H7 (cell line): ENCODE data around the gene TENM4. TPM values are rescaled to one million over a fixed set of nuclear protein-coding genes. Genes with fewer than 3 reads are reported as not detected.
A peak's percentile ranks its signal among the peaks of the same experiment; 100 is the strongest.
"Not testable (repeated sequence)": the region's sequence is repeated elsewhere in the genome, so short reads cannot be mapped to it uniquely, and the experiment has no call there.

Source experiments
- DNase-seq: peaks from one replicate; pipeline ENCODE4 v3.0.0; 2012
- H3K27me3 ChIP-seq: 2 replicates; pipeline ENCODE4 v1.6.0; 2011; ENCODE audit warnings: mild to moderate bottlenecking, low read length; ENCODE audit not compliant: control insufficient read depth, insufficient read depth
- H3K36me3 ChIP-seq: replicated peaks from 2 replicates; pipeline ENCODE4 v1.5.1; 2011; ENCODE audit warnings: low read length; ENCODE audit not compliant: control insufficient read depth, insufficient read depth
- H3K4me3 ChIP-seq: 2 replicates; pipeline ENCODE4 v1.5.1; 2011; ENCODE audit warnings: low read depth, mild to moderate bottlenecking, control low read depth, low read length, moderate library complexity; ENCODE audit not compliant: insufficient read depth
- total RNA-seq: library from RNA; depleted of rRNA; stranded (reverse); fragments of >200 nt; shearing (Covaris generic); gene quantifications from 2 replicates; pipeline ENCODE4 v1.2.3, GENCODE V29; 2014

The TENM4 gene
- total RNA-seq, 1 experiment from 2014 or later, result 29.6 TPM

- Histone ChIP-seq H3K36me3 (no peaks in the 10 kb centered on the region), H3K4me3 (no peak overlapping the region), H3K27me3 (no peaks in the 10 kb centered on the region)
- peak; percentile 1 for DNase-seq
These were observed 792.6 kb downstream of the TENM4 start for GRCh38 chr11:78647986-78648875.

GRCh38 chr11:78647266-78647915, 793.4 kb downstream of the TENM4 start:
- Histone ChIP-seq H3K36me3 (no peaks in the 10 kb centered on the region), H3K4me3 (no peak overlapping the region), H3K27me3 (no peaks in the 10 kb centered on the region)
- no peak for DNase-seq

GRCh38 chr11:78646564-78647185, 794.2 kb downstream of the TENM4 start:
- DNase-seq, result peak; percentile 72
- H3K27me3 ChIP-seq, result no peaks in the 10 kb centered on the region
- H3K4me3 ChIP-seq, result no peak overlapping the region
- no peaks in the 10 kb centered on the region for H3K36me3 ChIP-seq

GRCh38 chr11:78645226-78646202, 795.3 kb downstream of the TENM4 start:
- H3K27me3 ChIP-seq, result no peaks in the 10 kb centered on the region
- DNase-seq, result peak; percentile 79
- H3K4me3 ChIP-seq, result no peak overlapping the region
- H3K36me3 ChIP-seq, result no peaks in the 10 kb centered on the region

- H3K27me3 ChIP-seq, result no peaks in the 10 kb centered on the region
- H3K4me3 ChIP-seq, result no peak overlapping the region
- H3K36me3 ChIP-seq, result no peaks in the 10 kb centered on the region
- DNase-seq, result no peak
These were observed 797.2 kb downstream of the TENM4 start for GRCh38 chr11:78643676-78644056.

- DNase-seq, result no peak
- H3K36me3 ChIP-seq, result no peaks in the 10 kb centered on the region
- no peaks in the 10 kb centered on the region for H3K27me3 ChIP-seq
- no peak overlapping the region for H3K4me3 ChIP-seq
These were observed 797.7 kb downstream of the TENM4 start for GRCh38 chr11:78642979-78643675.

GRCh38 chr11:78641541-78641940, 799.3 kb downstream of the TENM4 start:
- H3K27me3 ChIP-seq, result no peaks in the 10 kb centered on the region
- no peak overlapping the region for H3K4me3 ChIP-seq
- no peaks in the 10 kb centered on the region for H3K36me3 ChIP-seq
- DNase-seq, result no peak

- no peaks in the 10 kb centered on the region for H3K27me3 ChIP-seq
- no peak for DNase-seq
- no peaks in the 10 kb centered on the region for H3K36me3 ChIP-seq
- H3K4me3 ChIP-seq, result no peak overlapping the region
These were observed 802.0 kb downstream of the TENM4 start for GRCh38 chr11:78638704-78639380.

GRCh38 chr11:78637527-78637926, 803.3 kb downstream of the TENM4 start:
- not testable (repeated sequence) for H3K36me3 ChIP-seq, H3K4me3 ChIP-seq, DNase-seq, H3K27me3 ChIP-seq

GRCh38 chr11:78635814-78636506, 804.9 kb downstream of the TENM4 start:
- Histone ChIP-seq H3K27me3 (no peaks in the 10 kb centered on the region), H3K4me3 (no peak overlapping the region), H3K36me3 (no peaks in the 10 kb centered on the region)
- DNase-seq, result no peak

- Histone ChIP-seq H3K27me3 (no peaks in the 10 kb centered on the region), H3K36me3 (no peaks in the 10 kb centered on the region), H3K4me3 (no peak overlapping the region)
- DNase-seq, result no peak
These were observed 807.1 kb downstream of the TENM4 start for GRCh38 chr11:78633516-78634310.

GRCh38 chr11:78630561-78631303, 810.1 kb downstream of the TENM4 start:
- no peaks in the 10 kb centered on the region for H3K36me3 ChIP-seq
- DNase-seq, result no peak
- H3K27me3 ChIP-seq, result no peaks in the 10 kb centered on the region
- no peak overlapping the region for H3K4me3 ChIP-seq
